Measurements from ENCODE around the gene SUMF2.
"Not testable (repeated sequence)": the region's sequence is repeated elsewhere in the genome, so short reads cannot be mapped to it uniquely, and the experiment has no call there.

The SUMF2 gene

DNA sequence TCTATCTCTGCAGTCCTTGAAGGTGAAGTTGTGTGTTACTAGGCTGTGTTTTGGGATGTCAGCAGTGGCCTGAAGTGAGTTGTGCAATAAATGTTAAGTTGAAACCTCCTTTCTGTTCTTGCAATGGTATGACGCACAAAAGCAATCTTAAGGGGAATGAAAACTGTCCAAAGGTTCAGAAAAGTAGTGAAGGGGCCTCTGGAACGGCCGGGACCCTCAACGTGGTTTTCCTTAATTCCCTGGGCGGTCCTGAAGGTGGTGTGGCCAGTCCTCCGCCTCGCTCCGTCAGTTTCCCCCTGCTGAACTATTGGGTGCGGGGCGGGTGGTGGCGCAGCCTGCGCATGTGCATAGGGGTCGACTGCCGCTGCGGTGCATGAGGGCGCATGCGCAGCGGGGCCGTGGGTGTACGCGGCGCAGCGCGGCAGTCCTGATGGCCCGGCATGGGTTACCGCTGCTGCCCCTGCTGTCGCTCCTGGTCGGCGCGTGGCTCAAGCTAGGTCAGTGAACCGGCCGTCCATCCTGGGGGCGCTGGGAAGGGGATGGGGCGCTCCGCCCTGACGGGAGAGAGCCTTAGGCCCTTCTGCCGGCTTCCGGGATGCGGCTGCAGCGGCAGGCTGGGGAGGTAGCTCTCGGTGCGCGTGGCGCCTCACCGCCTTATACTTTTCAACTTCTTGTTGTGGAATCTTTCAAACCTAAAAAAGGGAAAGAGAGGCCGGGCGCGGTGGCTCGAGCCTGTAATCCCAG is at the start of gene SUMF2:
TSS of gene SUMF2 (plus strand) at position 405 of the 744 bp plus-strand sequence. CDS start at position 431, 26 bp downstream.
- no peaks in the 10 kb centered on the region for H3K27me3 ChIP-seq (ENCODE audit: control insufficient read depth, insufficient read depth, low read length)
- peak within 1 kb of the TSS; percentile 78 for H3K9ac ChIP-seq (ENCODE audit: low read length)
- H3K27ac ChIP-seq (ENCODE audit: low read length): peak within 1 kb of the TSS; percentile 84
- H3K4me1 ChIP-seq (ENCODE audit: control insufficient read depth, low read depth, low read length): peaks cover 3% of the 10 kb centered on the region
- peaks cover 54% of the 10 kb centered on the region for H3K36me3 ChIP-seq (ENCODE audit: control insufficient read depth, low read depth, low read length)
- no peaks in the 10 kb centered on the region for H3K9me3 ChIP-seq (ENCODE audit: control insufficient read depth, low read depth, low read length)
- H3K4me3 ChIP-seq (ENCODE audit: low read length): peak within 1 kb of the TSS; percentile 81

DNA sequence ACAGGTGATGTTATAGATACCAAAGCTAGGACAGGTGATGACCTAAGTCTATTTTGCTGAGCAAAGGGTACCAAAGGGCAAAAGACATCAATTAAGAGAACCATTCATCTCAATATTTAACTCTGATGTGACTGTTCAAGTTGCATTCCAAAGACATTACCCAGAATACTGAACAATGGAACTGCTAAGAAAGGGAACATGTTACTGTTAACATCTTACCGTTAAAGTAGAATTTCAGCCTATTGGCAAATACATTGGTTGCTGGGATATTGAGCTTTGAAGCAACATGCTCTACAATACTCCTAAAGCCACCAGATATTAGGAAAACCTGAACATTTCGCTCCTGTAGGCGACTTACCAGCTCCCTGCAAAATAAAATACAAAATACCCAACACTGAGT is 47.1 kb upstream of the SUMF2 start:
- peaks cover 51% of the 10 kb centered on the region for H3K36me3 ChIP-seq (ENCODE audit: control insufficient read depth, low read depth, low read length)
- H3K4me3 ChIP-seq (ENCODE audit: low read length); H3K9ac ChIP-seq (ENCODE audit: low read length); H3K27ac ChIP-seq (ENCODE audit: low read length); H3K9me3 ChIP-seq (ENCODE audit: control insufficient read depth, low read depth, low read length); H3K27me3 ChIP-seq (ENCODE audit: control insufficient read depth, insufficient read depth, low read length); H3K4me1 ChIP-seq (ENCODE audit: control insufficient read depth, low read depth, low read length): not testable (repeated sequence)

DNA sequence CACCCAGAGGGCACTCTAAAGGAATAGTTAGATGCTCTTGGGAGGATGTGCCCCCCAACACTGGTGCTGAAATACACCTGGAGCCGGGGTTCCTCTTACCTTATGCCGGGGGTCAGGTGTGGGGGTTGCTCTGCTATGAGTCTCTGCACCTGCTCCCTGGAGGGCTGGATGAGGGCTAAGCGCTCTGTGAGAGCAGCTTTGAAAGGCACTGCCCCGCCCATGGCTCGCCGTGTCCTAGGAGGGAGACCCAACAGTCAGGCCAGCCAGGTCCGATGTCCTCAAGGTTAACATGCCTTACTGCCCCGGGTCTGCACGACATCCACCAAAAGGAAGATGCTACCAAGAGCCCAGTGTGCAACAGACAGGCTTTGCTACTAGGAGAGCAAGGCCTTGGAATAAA is 44.6 kb upstream of the SUMF2 start:
- Histone ChIP-seq H3K36me3 (ENCODE audit: control insufficient read depth, low read depth, low read length) (peaks cover 38% of the 10 kb centered on the region), H3K27ac (ENCODE audit: low read length) (no peak overlapping the region), H3K27me3 (ENCODE audit: control insufficient read depth, insufficient read depth, low read length) (no peaks in the 10 kb centered on the region), H3K4me3 (ENCODE audit: low read length) (no peak overlapping the region), H3K4me1 (ENCODE audit: control insufficient read depth, low read depth, low read length) (no peaks in the 10 kb centered on the region), H3K9ac (ENCODE audit: low read length) (no peak overlapping the region), H3K9me3 (ENCODE audit: control insufficient read depth, low read depth, low read length) (no peaks in the 10 kb centered on the region)

GRCh38 chr7:56023500-56023899 is 40.6 kb upstream of the SUMF2 start:
- Histone ChIP-seq H3K27ac (ENCODE audit: low read length) (no peak overlapping the region), H3K4me3 (ENCODE audit: low read length) (no peak overlapping the region), H3K36me3 (ENCODE audit: control insufficient read depth, low read depth, low read length) (peaks cover 35% of the 10 kb centered on the region), H3K9ac (ENCODE audit: low read length) (no peak overlapping the region), H3K4me1 (ENCODE audit: control insufficient read depth, low read depth, low read length) (no peaks in the 10 kb centered on the region), H3K9me3 (ENCODE audit: control insufficient read depth, low read depth, low read length) (no peaks in the 10 kb centered on the region), H3K27me3 (ENCODE audit: control insufficient read depth, insufficient read depth, low read length) (no peaks in the 10 kb centered on the region)

DNA sequence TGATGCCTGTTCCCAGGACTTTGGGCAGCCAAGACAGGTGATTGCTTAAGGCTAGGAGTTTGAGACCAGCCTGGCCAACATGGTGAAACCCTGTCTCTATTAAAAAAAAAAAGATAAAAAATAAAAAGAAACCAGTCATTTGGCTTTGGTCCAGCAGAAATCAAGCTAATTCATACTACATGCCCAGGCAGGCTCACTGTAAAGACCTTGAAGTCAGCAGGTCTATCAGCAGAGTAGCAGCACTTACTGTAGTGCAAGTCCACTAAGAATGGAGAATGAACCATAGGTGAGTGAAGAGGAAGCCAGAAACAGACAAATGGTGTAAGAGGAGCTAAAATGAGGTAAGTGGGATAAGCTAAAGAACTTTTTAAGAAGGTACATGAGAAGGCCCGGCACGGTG is 37.5 kb upstream of the SUMF2 start:
- no peaks in the 10 kb centered on the region for H3K4me1 ChIP-seq (ENCODE audit: control insufficient read depth, low read depth, low read length)
- no peak overlapping the region for H3K4me3 ChIP-seq (ENCODE audit: low read length)
- H3K9me3 ChIP-seq (ENCODE audit: control insufficient read depth, low read depth, low read length): no peaks in the 10 kb centered on the region
- no peak overlapping the region for H3K9ac ChIP-seq (ENCODE audit: low read length)
- H3K27ac ChIP-seq (ENCODE audit: low read length): no peak overlapping the region
- no peaks in the 10 kb centered on the region for H3K27me3 ChIP-seq (ENCODE audit: control insufficient read depth, insufficient read depth, low read length)
- peaks cover 37% of the 10 kb centered on the region for H3K36me3 ChIP-seq (ENCODE audit: control insufficient read depth, low read depth, low read length)

- Histone ChIP-seq H3K36me3 (ENCODE audit: control insufficient read depth, low read depth, low read length) (peaks cover 40% of the 10 kb centered on the region), H3K9me3 (ENCODE audit: control insufficient read depth, low read depth, low read length) (no peaks in the 10 kb centered on the region), H3K4me1 (ENCODE audit: control insufficient read depth, low read depth, low read length) (no peaks in the 10 kb centered on the region), H3K4me3 (ENCODE audit: low read length) (no peak overlapping the region), H3K9ac (ENCODE audit: low read length) (no peak overlapping the region), H3K27me3 (ENCODE audit: control insufficient read depth, insufficient read depth, low read length) (no peaks in the 10 kb centered on the region), H3K27ac (ENCODE audit: low read length) (no peak overlapping the region)
Observed at GRCh38 chr7:56028942-56029630, 35.0 kb upstream of the SUMF2 start.

GRCh38 chr7:56030340-56030739 is 33.7 kb upstream of the SUMF2 start:
- H3K36me3 ChIP-seq (ENCODE audit: control insufficient read depth, low read depth, low read length): peaks cover 39% of the 10 kb centered on the region
- no peaks in the 10 kb centered on the region for H3K9me3 ChIP-seq (ENCODE audit: control insufficient read depth, low read depth, low read length)
- H3K4me1 ChIP-seq (ENCODE audit: control insufficient read depth, low read depth, low read length): no peaks in the 10 kb centered on the region
- no peaks in the 10 kb centered on the region for H3K27me3 ChIP-seq (ENCODE audit: control insufficient read depth, insufficient read depth, low read length)
- no peak overlapping the region for H3K27ac ChIP-seq (ENCODE audit: low read length)
- no peak overlapping the region for H3K4me3 ChIP-seq (ENCODE audit: low read length)
- H3K9ac ChIP-seq (ENCODE audit: low read length): no peak overlapping the region

DNA sequence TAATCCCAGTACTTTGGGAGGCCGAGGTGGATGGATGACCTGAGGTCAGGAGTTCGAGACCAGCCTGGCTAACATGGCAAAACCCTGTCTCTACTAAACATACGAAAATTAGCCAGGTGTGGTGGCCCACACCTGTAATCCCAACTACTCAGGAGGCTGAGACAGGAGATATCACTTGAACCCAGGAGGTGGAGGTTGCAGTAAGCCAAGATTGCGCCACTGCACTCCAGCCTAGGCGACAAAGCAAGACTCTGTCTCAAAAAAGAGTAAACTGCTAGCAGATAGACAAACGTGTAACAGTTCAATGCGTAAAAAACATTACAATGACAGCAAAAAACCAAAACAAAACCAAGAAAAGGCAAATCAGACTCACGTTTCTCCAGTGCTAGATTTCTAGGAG is 32.5 kb upstream of the SUMF2 start:
- not testable (repeated sequence) for H3K4me1 ChIP-seq (ENCODE audit: control insufficient read depth, low read depth, low read length); H3K9ac ChIP-seq (ENCODE audit: low read length); H3K9me3 ChIP-seq (ENCODE audit: control insufficient read depth, low read depth, low read length); H3K27ac ChIP-seq (ENCODE audit: low read length); H3K4me3 ChIP-seq (ENCODE audit: low read length); H3K27me3 ChIP-seq (ENCODE audit: control insufficient read depth, insufficient read depth, low read length)
- peaks cover 35% of the 10 kb centered on the region for H3K36me3 ChIP-seq (ENCODE audit: control insufficient read depth, low read depth, low read length)

- not testable (repeated sequence) for H3K4me3 ChIP-seq (ENCODE audit: low read length); H3K27ac ChIP-seq (ENCODE audit: low read length); H3K4me1 ChIP-seq (ENCODE audit: control insufficient read depth, low read depth, low read length); H3K9me3 ChIP-seq (ENCODE audit: control insufficient read depth, low read depth, low read length); H3K9ac ChIP-seq (ENCODE audit: low read length); H3K27me3 ChIP-seq (ENCODE audit: control insufficient read depth, insufficient read depth, low read length)
- peaks cover 35% of the 10 kb centered on the region for H3K36me3 ChIP-seq (ENCODE audit: control insufficient read depth, low read depth, low read length)
Observed at GRCh38 chr7:56032578-56032977, 31.5 kb upstream of the SUMF2 start.

DNA sequence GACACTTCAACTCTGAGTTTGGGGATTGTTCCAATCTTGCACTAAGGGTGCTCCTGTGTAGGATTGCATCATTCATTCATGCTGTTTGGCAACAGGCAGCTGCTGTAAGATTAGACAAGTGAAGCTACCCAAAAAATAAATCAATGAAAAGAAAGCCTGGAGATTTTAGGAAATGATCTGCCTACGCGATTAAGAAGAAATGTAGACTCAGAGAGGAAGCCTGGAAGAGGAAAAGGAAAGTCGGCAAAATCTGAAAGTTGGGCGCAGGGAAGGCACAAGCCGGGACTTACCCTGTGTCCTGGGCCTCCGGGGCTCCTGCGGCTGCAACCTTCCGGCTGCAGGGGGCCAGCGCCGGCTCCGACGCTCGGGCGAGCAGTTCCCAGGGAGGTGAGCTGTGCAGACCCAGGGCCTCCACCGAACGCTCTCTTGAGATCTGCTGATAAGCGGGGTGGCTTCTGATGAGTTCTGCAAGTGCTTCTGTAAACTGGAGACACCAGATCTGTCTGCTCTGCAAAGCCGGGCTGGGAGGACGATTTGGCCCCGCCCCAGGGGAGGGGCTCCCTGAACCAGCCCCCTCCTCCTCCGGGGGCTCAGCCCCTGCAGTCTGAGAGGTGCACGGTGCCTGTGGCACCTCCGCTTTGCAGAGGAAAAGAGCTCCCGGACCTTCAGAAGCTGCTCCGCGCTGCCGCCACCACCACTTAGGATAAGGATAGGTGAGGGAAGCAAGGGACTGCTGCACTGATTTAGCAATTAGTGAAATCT is 30.2 kb upstream of the SUMF2 start:
- peak overlapping the region; percentile 72 for H3K4me3 ChIP-seq (ENCODE audit: low read length)
- no peaks in the 10 kb centered on the region for H3K27me3 ChIP-seq (ENCODE audit: control insufficient read depth, insufficient read depth, low read length)
- H3K36me3 ChIP-seq (ENCODE audit: control insufficient read depth, low read depth, low read length): peaks cover 24% of the 10 kb centered on the region
- peak overlapping the region; percentile 13 for H3K27ac ChIP-seq (ENCODE audit: low read length)
- H3K4me1 ChIP-seq (ENCODE audit: control insufficient read depth, low read depth, low read length): no peaks in the 10 kb centered on the region
- H3K9me3 ChIP-seq (ENCODE audit: control insufficient read depth, low read depth, low read length): no peaks in the 10 kb centered on the region
- H3K9ac ChIP-seq (ENCODE audit: low read length): peak overlapping the region; percentile 78

DNA sequence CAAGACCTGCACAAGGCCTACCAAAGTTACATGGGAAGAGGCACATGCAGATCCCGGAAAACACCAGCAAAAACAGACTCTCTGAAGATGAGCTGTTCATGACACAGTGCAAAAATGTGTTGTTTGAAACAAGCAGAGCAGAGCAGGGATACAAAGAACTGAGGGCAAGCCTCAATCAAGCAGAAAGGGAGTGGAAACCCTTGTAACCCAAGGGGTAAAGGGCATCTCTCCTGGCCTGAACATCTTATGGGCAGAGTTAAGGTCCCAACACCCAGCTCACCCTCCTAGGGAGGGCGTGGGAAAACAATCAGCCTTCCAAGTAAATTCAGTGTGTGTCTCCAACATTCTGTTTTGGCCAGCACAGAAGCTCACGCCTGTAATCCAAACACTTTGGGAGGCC is 23.4 kb upstream of the SUMF2 start:
- Histone ChIP-seq H3K9me3 (ENCODE audit: control insufficient read depth, low read depth, low read length) (no peaks in the 10 kb centered on the region), H3K36me3 (ENCODE audit: control insufficient read depth, low read depth, low read length) (peaks cover 9% of the 10 kb centered on the region), H3K27me3 (ENCODE audit: control insufficient read depth, insufficient read depth, low read length) (no peaks in the 10 kb centered on the region), H3K9ac (ENCODE audit: low read length) (no peak overlapping the region), H3K27ac (ENCODE audit: low read length) (no peak overlapping the region), H3K4me3 (ENCODE audit: low read length) (no peak overlapping the region), H3K4me1 (ENCODE audit: control insufficient read depth, low read depth, low read length) (no peaks in the 10 kb centered on the region)

Measured in iPS-18a (cell line).